H9 (cell line): Measurements from ENCODE around the gene TIPRL. TPM values are rescaled to one million over a fixed set of nuclear protein-coding genes. Genes with fewer than 3 reads are reported as not detected.

ENCODE experiments used
- DNase-seq: peaks from one replicate; pipeline ENCODE4 v3.0.0-alpha.2; 2017
- H2AFZ ChIP-seq: one replicate; pipeline ENCODE4 v1.6.1; 2013; ENCODE audit warnings: mild to moderate bottlenecking, low read length, control low read depth, moderate library complexity
- H2AK5ac ChIP-seq: 2 replicates; pipeline ENCODE4 v1.6.1; 2013; ENCODE audit warnings: low read length, control low read depth, mixed read lengths; ENCODE audit not compliant: insufficient read length
- H2BK120ac ChIP-seq: one replicate; pipeline ENCODE4 v1.6.1; 2013; ENCODE audit warnings: low read depth, mild to moderate bottlenecking, low read length, control low read depth, inconsistent platforms; ENCODE audit not compliant: poor library complexity, severe bottlenecking
- H2BK12ac ChIP-seq: 2 replicates; pipeline ENCODE4 v1.6.1; 2013; ENCODE audit warnings: low read length, control low read depth, mixed read lengths, low read depth; ENCODE audit not compliant: insufficient read length
- H2BK15ac ChIP-seq: 2 replicates; pipeline ENCODE4 v1.6.1; 2013; ENCODE audit warnings: low read depth, low read length, control low read depth
- H2BK20ac ChIP-seq: one replicate; pipeline ENCODE4 v1.6.1; 2013; ENCODE audit warnings: low read depth, mild to moderate bottlenecking, low read length, control low read depth, inconsistent platforms; ENCODE audit not compliant: poor library complexity, severe bottlenecking
- H2BK5ac ChIP-seq: 2 replicates; pipeline ENCODE4 v1.6.1; 2013; ENCODE audit warnings: low read length, control low read depth, mixed read lengths; ENCODE audit not compliant: insufficient read length
- H3K14ac ChIP-seq: 2 replicates; pipeline ENCODE4 v1.6.1; 2013; ENCODE audit warnings: low read length, control low read depth; ENCODE audit not compliant: insufficient read depth
- H3K18ac ChIP-seq: 2 replicates; pipeline ENCODE4 v1.6.1; 2013; ENCODE audit warnings: low read depth, mild to moderate bottlenecking, mixed read lengths, low read length, control low read depth; ENCODE audit not compliant: insufficient read length
- H3K23ac ChIP-seq: 2 replicates; pipeline ENCODE4 v1.6.1; 2013; ENCODE audit warnings: low read length, control low read depth, mixed read lengths, low read depth; ENCODE audit not compliant: insufficient read length
- H3K23me2 ChIP-seq: 2 replicates; pipeline ENCODE4 v1.6.1; 2013; ENCODE audit warnings: low read depth, mild to moderate bottlenecking, mixed read lengths, low read length, control low read depth; ENCODE audit not compliant: insufficient read length, poor library complexity, severe bottlenecking
- H3K27ac ChIP-seq: 2 replicates; pipeline ENCODE4 v1.5.1; 2013; ENCODE audit warnings: low read length, control low read depth, mixed read lengths, low read depth; ENCODE audit not compliant: insufficient read length
- H3K27me3 ChIP-seq: 2 replicates; pipeline ENCODE4 v1.6.1; 2013; ENCODE audit warnings: low read length, control low read depth, inconsistent platforms; ENCODE audit not compliant: insufficient read depth
- H3K4ac ChIP-seq: 2 replicates; pipeline ENCODE4 v1.6.1; 2013; ENCODE audit warnings: low read depth, mild to moderate bottlenecking, control low read depth, inconsistent platforms, low read length, moderate library complexity
- H3K4me1 ChIP-seq: 2 replicates; pipeline ENCODE4 v1.6.1; 2013; ENCODE audit warnings: low read length, control low read depth, inconsistent platforms; ENCODE audit not compliant: insufficient read depth
- H3K4me2 ChIP-seq: 2 replicates; pipeline ENCODE4 v1.6.1; 2013; ENCODE audit warnings: low read length, control low read depth, mixed read lengths; ENCODE audit not compliant: insufficient read length, insufficient read depth
- H3K56ac ChIP-seq: 2 replicates; pipeline ENCODE4 v1.6.1; 2013; ENCODE audit warnings: low read depth, mild to moderate bottlenecking, mixed read lengths, low read length, control low read depth; ENCODE audit not compliant: insufficient read length
- H3K79me1 ChIP-seq: 2 replicates; pipeline ENCODE4 v1.6.1; 2013; ENCODE audit warnings: low read depth, mild to moderate bottlenecking, moderate library complexity, low read length, control low read depth, inconsistent platforms; ENCODE audit not compliant: insufficient read depth, poor library complexity, severe bottlenecking
- H3K79me2 ChIP-seq: 2 replicates; pipeline ENCODE4 v1.6.1; 2013; ENCODE audit warnings: low read length, control low read depth, inconsistent platforms; ENCODE audit not compliant: insufficient read depth
- H3K9ac ChIP-seq: 2 replicates; pipeline ENCODE4 v1.6.1; 2013; ENCODE audit warnings: low read length, control low read depth, mixed read lengths; ENCODE audit not compliant: insufficient read length; ENCODE audit errors: extremely low read depth
- H3K9me3 ChIP-seq: one replicate; pipeline ENCODE4 v1.6.1; 2013; ENCODE audit warnings: low read depth, low read length, inconsistent platforms; ENCODE audit not compliant: control insufficient read depth
- H3T11ph ChIP-seq: one replicate; pipeline ENCODE4 v1.6.1; 2013; ENCODE audit warnings: mild to moderate bottlenecking, low read length, control low read depth, inconsistent platforms
- H4K20me1 ChIP-seq: one replicate; pipeline ENCODE4 v1.6.1; 2013; ENCODE audit not compliant: control insufficient read depth, insufficient read length, insufficient read depth
- H4K5ac ChIP-seq: 2 replicates; pipeline ENCODE4 v1.6.1; 2013; ENCODE audit warnings: low read depth, mild to moderate bottlenecking, mixed read lengths, low read length, control low read depth; ENCODE audit not compliant: insufficient read length
- H4K8ac ChIP-seq: replicated peaks from 2 replicates; pipeline ENCODE4 v1.6.1; 2013; ENCODE audit warnings: low read length, control low read depth, mixed read lengths, low read depth; ENCODE audit not compliant: insufficient read length
- H4K91ac ChIP-seq: 2 replicates; pipeline ENCODE4 v1.6.1; 2013; ENCODE audit warnings: low read depth, mild to moderate bottlenecking, moderate library complexity, mixed read lengths, low read length, control low read depth; ENCODE audit not compliant: insufficient read length
- H3K27ac Mint-ChIP-seq, 3 experiments: 2 replicates in 2 of 3; 3 replicates in 1 of 3; pipeline ENCODE4 v1.8.0; 2020 to 2021; ENCODE audit warnings: mixed read lengths in 3 of 3, mild to moderate bottlenecking in 1 of 3, moderate library complexity in 1 of 3
- H3K27me3 Mint-ChIP-seq: 2 replicates; pipeline ENCODE4 v1.8.0; 2021; ENCODE audit warnings: low read depth, mild to moderate bottlenecking, moderate library complexity, mixed read lengths
- H3K36me3 Mint-ChIP-seq, 3 experiments: 2 replicates in 2 of 3; 3 replicates in 1 of 3; pipeline ENCODE4 v1.8.0; 2020 to 2021; ENCODE audit warnings: low read depth in 3 of 3, mixed read lengths in 3 of 3; ENCODE audit not compliant: insufficient read depth in 1 of 3
- H3K4me1 Mint-ChIP-seq, 2 experiments: 2 replicates each; pipeline ENCODE4 v1.8.0; 2020; ENCODE audit warnings: mixed read lengths in 2 of 2
- H3K4me3 Mint-ChIP-seq, 2 experiments: 2 replicates in 1 of 2; 3 replicates in 1 of 2; pipeline ENCODE4 v1.8.0; 2020 to 2021; ENCODE audit warnings: mild to moderate bottlenecking in 2 of 2, mixed read lengths in 2 of 2, moderate library complexity in 1 of 2
- H3K9me3 Mint-ChIP-seq, 2 experiments: 2 replicates in 1 of 2; 3 replicates in 1 of 2; pipeline ENCODE4 v1.8.0; 2020; ENCODE audit warnings: mild to moderate bottlenecking in 2 of 2, mixed read lengths in 2 of 2, moderate library complexity in 1 of 2
- CTCF ChIP-seq: fragments of 200-600 bp; sonication (generic); conservative IDR thresholded peaks from 3 replicates; pipeline ENCODE4 v1.8.0; 2021; ENCODE audit warnings: antibody characterized with exemption, mild to moderate bottlenecking
- WGBS: extraction: QIAGEN DNeasy Blood & Tissue Kit; methylation state at CpG from one replicate; pipeline ENCODE4 v1.1.7; 2013; ENCODE audit warnings: missing lambda C conversion rate, low lambda C conversion rate, mixed read lengths; ENCODE audit not compliant: insufficient read length; ENCODE audit errors: extremely low coverage; 5-methylcytosine and 5-hydroxymethylcytosine counted together
- total RNA-seq: library from RNA; stranded (reverse); gene quantifications from 2 replicates; pipeline ENCODE4 v1.2.1, GENCODE V29; 2021

TIPRL gene
- total RNA-seq, 1 experiment from 2014 or later = 24.4 TPM

DNA sequence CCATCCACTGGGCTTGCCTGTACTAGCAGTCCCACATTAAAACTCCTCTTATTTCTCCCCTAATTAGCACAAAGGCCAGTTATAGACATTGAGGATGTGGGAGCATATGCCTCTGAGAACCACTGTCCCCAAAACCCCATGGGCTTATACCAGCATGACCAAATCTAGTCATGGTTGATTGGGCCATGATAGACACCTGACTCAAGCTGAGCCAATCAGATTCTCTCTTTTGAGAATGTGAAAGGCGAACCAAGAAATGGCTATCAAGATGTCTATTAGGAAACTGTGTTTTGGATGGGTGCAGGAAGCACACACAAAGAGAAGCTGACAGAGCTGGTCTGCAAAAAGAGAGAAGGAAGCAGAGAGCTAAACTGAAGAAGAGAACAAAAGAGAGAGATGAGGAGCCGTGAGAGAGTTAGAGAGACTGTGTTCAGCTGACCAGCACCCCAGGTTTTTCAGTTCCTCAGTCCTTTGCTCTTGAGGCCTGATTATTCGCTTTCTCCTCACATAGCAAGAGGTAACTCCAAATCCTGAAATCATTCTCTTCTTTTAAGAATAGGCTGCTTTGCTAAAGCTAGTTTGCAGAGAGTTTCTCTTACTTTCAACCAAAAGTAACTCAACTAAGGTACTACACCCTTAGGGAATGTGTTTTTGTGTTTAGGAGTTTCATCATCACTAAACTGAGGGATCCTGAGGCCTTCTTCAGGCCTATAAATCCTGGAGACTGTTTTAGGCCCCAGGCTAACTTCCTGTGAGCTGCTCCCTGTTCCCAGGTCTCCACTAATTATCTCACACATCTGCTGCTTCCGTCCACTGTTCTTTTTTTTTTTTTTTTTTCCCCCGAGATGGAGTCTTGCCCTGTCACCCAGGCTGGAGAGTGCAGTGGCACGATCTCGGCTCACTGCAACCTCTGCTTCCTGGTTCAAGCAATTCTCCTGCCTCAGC is 7.9 kb upstream of the TIPRL start:
- WGBS = no CpG with 5 or more reads among the region's 7 CpGs
- Histone ChIP-seq H4K91ac (no peak overlapping the region), H3K9me3 (no peaks in the 10 kb centered on the region), H3K18ac (no peak overlapping the region), H3K4me1 (no peaks in the 10 kb centered on the region), H3K9ac (no peak overlapping the region), H2BK12ac (no peak overlapping the region), H4K8ac (no peak overlapping the region), H2BK20ac (no peak overlapping the region), H2AFZ (no peak overlapping the region), H4K20me1 (no peaks in the 10 kb centered on the region), H3K4ac (no peak overlapping the region), H2BK120ac (no peak overlapping the region), H3K79me2 (no peaks in the 10 kb centered on the region), H2AK5ac (no peak overlapping the region), H3K23me2 (no peaks in the 10 kb centered on the region), H3K23ac (no peak overlapping the region), H4K5ac (no peak overlapping the region), H3K56ac (no peak overlapping the region), H3K27ac (no peak overlapping the region), H3K14ac (no peak overlapping the region), H2BK15ac (no peak overlapping the region), H3T11ph (no peak overlapping the region), H3K79me1 (no peaks in the 10 kb centered on the region), H3K27me3 (no peaks in the 10 kb centered on the region), H3K4me2 (no peak overlapping the region), H2BK5ac (no peak overlapping the region)
- H3K4me1 Mint-ChIP-seq = no peaks in the 10 kb centered on the region
- DNase-seq = no peak
- H3K4me3 Mint-ChIP-seq = no peak overlapping the region
- no peaks in the 10 kb centered on the region for H3K36me3 Mint-ChIP-seq
- H3K27ac Mint-ChIP-seq = no peak overlapping the region; a peak in 1 of 7 replicates
- H3K27me3 Mint-ChIP-seq = no peaks in the 10 kb centered on the region; the same call in 1 of the 2 replicates
- H3K9me3 Mint-ChIP-seq = peaks cover 0 to 3% of the 10 kb centered on the region in 2 experiments; a peak in 1 of 5 replicates
- TF ChIP-seq CTCF = no peak
